ENCODE measurements around the gene VSIG10L.

- TF ChIP-seq CTCF (IDR thresholded peaks at IDR 0.05) (no peak), POLR2A (IDR thresholded peaks at IDR 0.05) (no peak)
Measured at GRCh38 chr19:51331193-51331592, 10.7 kb downstream of the VSIG10L start.

Measured in body of pancreas (tissue), 4 donors.